GM12865 (cell line): ENCODE results near the gene TRIM66.

ENCODE experiments used
- DNase-seq: peaks from one replicate; pipeline ENCODE4 v3.0.0; 2010; ENCODE audit warnings: low read depth
- H3K4me3 ChIP-seq: 2 replicates; pipeline ENCODE4 v1.5.1; 2011; ENCODE audit warnings: mild to moderate bottlenecking, low read depth, low read length, control low read depth
- TF ChIP-seq, protein P1 (sequence below): IDR thresholded peaks from 2 replicates; pipeline ENCODE4 v1.5.1; 2011; ENCODE audit warnings: low read length, control low read depth, low read depth, inconsistent platforms; ENCODE audit not compliant: insufficient read depth; ENCODE audit errors: missing control alignments

TRIM66 gene, protein sequence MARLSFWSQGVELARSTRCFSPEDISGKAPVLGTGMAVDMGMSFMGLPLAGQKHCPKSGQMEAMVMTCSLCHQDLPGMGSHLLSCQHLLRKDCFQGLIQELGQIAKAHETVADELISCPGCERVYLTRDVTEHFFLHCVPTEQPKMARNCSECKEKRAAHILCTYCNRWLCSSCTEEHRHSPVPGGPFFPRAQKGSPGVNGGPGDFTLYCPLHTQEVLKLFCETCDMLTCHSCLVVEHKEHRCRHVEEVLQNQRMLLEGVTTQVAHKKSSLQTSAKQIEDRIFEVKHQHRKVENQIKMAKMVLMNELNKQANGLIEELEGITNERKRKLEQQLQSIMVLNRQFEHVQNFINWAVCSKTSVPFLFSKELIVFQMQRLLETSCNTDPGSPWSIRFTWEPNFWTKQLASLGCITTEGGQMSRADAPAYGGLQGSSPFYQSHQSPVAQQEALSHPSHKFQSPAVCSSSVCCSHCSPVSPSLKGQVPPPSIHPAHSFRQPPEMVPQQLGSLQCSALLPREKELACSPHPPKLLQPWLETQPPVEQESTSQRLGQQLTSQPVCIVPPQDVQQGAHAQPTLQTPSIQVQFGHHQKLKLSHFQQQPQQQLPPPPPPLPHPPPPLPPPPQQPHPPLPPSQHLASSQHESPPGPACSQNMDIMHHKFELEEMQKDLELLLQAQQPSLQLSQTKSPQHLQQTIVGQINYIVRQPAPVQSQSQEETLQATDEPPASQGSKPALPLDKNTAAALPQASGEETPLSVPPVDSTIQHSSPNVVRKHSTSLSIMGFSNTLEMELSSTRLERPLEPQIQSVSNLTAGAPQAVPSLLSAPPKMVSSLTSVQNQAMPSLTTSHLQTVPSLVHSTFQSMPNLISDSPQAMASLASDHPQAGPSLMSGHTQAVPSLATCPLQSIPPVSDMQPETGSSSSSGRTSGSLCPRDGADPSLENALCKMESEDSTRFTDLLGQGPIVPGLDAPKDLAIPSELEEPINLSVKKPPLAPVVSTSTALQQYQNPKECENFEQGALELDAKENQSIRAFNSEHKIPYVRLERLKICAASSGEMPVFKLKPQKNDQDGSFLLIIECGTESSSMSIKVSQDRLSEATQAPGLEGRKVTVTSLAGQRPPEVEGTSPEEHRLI (N-terminal part only)

DNA sequence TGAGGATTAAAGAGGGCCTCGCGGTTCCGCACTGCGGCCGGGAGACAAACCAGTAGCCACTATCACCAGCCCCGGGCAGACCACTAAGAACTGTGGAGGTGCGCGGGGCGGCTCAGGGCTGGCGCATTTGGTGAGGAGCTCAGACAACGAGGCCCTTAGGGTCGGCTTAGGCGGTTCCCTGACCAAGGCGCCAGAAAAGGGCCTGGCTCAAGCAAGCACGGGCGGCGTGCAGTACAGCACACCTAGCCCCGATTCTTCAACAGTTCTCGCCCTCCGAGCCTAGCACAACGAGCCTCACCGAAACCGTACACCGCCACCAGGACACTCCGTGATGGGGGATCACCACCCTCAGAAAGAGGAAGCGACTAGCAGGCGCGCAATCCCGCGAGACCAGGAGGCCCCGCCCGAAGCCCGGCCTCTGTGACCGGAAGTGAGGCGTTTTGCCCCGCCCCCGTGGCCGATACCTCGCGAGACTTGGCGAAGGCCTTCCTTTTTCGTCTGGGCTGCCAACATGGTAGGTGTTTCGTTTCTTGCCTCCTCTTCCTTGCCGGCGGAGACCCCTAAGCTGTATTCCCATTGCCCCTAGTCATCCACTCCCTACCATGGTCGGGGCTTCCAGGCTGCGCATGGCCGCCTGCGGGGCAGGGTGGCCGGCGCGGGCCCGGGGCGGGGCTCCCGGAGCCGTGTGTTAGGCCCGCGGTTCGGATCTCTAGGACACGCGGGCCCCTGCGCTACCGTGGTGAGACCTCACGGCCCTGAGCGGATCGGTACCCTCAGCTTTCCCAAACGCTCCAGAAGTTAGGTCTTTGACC, at the start of gene TRIM66, which contains the start of gene RPL27A:
Gene TRIM66 (minus strand): TSS at position 363 of the 812 bp plus-strand sequence. CDS start 10,391 bp downstream, outside the sequence.
Gene RPL27A (plus strand): TSS at position 490 of the 812 bp plus-strand sequence. CDS start 22 bp downstream, at position 512.
- peak; percentile 98 for DNase-seq
- TF ChIP-seq, protein P1, sequence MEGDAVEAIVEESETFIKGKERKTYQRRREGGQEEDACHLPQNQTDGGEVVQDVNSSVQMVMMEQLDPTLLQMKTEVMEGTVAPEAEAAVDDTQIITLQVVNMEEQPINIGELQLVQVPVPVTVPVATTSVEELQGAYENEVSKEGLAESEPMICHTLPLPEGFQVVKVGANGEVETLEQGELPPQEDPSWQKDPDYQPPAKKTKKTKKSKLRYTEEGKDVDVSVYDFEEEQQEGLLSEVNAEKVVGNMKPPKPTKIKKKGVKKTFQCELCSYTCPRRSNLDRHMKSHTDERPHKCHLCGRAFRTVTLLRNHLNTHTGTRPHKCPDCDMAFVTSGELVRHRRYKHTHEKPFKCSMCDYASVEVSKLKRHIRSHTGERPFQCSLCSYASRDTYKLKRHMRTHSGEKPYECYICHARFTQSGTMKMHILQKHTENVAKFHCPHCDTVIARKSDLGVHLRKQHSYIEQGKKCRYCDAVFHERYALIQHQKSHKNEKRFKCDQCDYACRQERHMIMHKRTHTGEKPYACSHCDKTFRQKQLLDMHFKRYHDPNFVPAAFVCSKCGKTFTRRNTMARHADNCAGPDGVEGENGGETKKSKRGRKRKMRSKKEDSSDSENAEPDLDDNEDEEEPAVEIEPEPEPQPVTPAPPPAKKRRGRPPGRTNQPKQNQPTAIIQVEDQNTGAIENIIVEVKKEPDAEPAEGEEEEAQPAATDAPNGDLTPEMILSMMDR = no peak
- H3K4me3 ChIP-seq = peak within 1 kb of the TSS; percentile 76

DNA sequence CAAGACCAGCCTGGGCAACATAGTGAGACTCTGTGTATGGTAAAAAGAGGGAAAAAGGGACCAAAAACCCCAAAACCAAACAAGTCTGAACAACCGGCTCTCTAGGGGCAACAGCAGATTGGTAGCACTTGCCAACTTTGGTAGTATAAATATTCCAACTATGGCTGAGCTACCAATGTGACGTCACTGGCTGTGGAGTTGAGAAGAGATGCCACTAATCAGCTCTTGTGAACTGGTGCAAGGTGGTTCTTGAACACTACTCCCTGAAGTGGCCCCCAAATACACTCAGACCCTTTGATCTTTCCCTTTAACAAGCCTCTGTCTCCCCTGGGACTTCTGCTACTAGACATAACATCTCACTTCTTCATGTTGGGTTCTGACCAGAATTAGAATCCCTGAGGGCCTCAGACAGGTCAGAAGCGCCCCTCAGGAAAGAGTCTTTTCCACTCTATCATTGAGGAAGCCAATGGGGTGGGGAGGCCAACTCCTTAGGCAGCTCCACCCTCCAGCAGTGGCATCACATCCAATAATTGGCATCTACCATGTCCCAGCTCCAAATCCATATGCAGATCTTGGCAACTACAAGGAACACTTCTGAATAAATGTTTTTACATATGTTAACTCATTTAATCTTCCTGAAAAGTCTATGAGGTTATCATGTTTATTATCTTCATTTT, 49.3 kb upstream of the TRIM66 start:
- no peak overlapping the region for H3K4me3 ChIP-seq
- TF ChIP-seq, protein P1 = no peak

DNA sequence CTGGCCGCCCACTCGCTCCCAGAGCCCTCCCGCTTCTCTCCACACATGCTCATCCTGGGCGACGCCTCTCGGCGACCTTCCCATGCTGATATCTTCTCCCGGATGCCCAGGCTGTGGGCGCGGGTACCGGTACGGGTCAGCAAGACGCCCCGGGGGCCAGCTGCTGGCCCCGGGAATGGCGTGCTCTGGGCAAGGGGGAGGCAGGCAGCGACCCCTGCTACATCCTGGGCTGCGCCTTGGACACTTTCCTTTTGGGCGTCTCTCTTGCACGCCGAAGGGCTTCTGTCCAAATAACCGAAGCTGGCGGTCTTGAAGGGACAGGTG, 48.2 kb upstream of the TRIM66 start:
- TF ChIP-seq, protein P1 = no peak
- no peak overlapping the region for H3K4me3 ChIP-seq

More for the DNA sequence above, 49.3 kb upstream of the TRIM66 start:
- DNase-seq = peak; percentile 28

DNA sequence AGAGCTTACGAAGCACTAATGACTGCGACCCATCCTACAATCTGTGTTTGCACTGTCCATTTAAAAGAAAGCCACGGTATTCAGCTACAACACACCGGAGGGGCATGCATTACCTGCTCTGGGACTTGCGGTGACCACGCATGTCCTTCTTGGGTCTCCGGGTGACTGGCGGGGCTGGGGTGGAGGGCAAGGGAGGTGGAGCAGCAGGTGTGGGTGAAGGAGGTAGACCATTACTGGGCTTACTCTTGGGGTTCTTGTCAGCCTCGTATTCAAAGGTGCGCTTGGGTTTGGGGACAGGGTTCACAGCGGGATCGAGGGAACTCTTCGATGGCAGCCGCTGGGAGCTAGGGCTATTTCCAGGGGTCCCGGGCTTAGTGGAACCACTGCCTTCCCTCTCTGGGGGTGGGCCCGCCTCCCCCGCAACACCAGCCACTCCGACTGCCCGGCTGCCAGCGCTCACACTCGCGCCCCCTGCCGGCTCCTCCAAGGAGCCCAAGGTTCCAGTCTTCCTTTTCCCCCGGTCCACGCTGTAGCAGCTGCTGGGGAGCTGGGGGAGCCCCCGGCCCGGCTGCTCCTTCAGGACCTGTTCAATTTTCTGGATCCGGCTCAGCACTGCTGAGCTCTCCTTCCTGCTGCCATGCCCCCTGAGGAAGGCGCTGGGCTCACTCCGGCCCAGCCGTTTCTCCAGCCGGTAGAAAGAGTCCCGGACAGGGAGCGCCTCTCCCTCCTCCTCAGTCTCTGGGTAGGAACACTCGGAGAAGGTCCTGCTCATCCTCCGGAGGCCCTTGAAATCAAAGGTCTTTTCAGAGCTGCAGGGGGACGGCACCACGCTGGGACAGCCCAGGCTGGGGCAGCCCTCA, 47.6 kb upstream of the TRIM66 start:
- TF ChIP-seq, protein P1 = no peak
- no peak overlapping the region for H3K4me3 ChIP-seq
- DNase-seq = no peak

More for the DNA sequence above, 48.2 kb upstream of the TRIM66 start:
- no peak for DNase-seq

DNA sequence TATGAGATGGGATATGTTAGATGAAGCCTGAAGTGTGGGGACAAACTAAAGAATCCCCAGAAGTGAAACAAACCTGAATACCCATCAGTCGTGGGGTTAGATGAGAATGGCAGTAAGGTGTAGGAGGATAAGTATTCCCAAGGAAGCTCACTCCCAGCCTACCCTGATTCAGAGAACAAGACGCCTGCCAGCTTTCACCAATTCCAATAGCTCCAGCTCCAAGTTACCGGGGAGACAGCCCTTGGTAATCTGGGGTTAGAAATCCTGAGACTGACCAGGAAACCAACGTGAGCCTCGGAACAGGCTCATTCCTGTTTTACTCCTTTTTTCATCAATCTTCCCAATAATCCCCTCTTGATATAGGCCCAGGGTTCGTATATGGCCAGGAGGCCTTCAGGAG, 46.6 kb upstream of the TRIM66 start:
- TF ChIP-seq, protein P1 = no peak
- DNase-seq = no peak
- no peak overlapping the region for H3K4me3 ChIP-seq
